Fibroblast of skin of scalp (primary cell): Measurements from ENCODE around the gene BCL2.

Experiments used
- DNase-seq: peaks from one replicate; pipeline ENCODE4 v3.0.0-alpha.2; 2013

BCL2 gene

DNA sequence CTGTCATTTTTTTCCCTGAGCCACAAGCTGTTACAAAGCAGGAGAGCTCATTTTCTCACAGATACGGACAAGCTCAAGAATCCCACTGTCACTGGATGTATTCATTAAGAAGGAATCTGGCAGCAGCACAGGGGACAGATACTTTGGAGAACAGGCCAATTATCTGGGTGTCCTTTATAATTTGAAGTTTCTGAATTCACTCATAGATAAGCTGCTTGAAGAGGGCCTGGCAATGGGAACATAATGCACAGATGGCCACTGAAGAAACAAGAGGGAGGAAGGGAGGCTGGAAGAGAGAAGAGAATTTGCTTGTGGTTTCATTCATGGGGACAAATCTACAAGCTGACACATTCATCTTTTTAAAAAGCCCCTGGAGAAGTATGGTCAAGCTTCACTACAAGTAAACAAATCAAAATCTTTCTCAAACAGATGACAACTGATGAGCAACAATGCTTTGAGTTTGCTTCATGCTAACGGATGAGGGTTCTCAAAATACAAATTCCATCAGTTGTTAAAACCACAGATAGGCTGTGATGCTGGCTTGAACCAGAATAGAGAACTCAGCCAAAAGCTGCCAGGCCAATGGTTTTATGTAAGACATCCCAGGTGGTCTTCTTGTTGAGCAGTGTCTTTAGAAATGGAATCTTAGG is 11.9 kb downstream of the BCL2 start:
- peak; percentile 57 for DNase-seq

DNA sequence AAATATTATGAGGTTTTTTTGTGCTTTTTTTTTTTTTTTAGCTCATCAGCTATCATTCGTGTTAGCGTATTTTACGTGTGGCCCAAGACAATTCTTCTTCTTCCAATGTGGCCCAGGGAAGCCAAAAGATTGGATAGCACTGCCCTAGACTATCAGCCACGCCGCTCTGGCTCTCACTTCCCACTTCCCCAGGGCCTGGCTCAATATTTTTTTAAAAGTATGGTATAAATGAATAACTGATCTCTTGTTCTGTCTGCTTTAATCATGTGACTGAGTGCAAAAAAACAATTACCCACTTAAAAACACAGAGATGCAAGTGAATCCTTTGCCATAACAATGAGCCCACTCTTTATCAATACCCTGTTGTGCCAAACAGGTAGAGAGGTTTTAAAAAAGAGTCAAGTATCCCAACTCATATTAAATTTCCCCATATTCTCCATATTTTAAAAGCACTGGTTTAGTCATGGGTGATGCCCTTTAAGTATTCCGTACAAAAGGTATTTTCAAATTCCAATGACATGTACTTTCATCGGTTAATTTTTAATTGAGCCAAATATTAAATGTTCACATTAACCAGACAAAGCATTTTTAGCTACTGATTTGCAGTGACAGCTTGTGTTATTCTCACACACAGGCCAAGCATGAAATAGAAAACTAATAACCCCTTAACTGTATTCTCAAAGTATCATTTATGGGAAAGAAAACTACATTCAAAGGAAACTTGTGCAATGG is 12.6 kb downstream of the BCL2 start:
- no peak for DNase-seq

DNA sequence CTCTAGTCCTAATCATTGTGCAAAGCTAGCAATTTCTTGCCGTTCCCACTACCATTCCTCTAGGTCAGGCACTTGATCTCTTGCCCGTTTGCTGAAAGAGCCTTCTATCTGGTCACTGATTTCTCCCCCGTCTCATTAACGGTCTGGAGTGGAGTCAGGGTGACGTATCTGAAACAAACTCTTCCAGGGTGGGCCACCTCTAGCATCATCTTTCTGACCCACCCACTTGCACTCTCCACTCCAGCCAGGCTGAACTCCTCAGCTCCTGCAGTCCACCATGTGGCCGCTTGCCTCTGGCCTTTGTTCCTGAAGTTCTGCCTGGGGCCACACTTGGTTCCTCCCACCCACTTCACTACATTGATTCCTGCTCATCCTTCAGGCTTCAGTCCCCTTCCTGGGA is 13.3 kb downstream of the BCL2 start:
- no peak for DNase-seq

DNA sequence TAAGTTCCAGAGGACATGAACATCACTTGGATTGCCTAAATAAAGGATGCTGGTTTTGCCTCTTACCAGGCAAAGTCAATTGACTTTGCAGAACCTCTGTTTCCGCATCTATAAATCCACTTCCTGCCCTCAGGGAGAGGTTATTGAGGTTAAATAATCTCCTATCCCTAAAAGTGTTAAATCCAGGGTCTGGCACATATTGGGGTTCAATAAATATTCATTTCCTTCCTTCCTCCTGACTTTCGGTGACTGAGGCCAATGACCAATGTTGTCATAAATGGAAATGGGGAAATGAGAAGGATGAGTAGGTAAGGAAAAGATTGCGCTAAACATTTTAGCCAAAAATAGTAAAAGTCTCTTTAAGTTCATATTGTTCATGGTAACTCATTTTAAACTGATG is 16.0 kb downstream of the BCL2 start:
- DNase-seq, result no peak

DNA sequence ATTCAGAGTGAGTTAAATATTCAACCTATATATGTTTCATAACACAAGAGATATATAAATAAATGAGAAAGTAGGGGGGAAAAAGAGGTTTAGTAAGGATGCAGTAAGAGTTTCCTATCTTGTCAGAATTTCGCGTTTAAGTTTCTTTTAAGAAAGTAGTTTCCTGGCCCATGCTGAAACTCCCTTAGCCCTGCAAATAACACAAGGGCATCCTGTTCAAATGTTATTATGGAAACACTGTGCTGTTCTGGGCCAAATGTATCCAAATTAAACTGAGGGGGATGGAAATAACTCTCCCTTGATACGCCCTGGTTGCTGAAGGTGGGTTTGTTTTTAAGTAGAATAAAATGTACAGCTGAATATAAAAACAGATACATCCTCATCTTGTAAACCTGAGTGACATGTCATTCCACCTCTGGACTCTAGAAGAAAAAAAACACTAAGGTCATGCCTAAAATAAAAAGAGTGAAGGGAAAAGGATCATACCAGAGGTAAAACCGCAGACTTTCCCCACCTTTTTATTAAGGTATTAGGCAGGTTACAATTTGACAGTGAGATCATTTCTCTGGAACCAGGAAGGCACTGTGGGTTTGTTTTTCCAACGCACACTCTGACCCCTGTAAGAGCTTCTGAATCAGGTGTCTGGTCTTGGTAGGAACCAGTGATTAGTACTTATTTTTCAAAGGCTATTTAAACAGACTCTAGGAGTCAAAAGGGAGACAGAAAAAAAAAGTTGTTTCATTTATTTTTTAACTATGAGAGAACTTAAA is 16.7 kb downstream of the BCL2 start:
- no peak for DNase-seq

DNA sequence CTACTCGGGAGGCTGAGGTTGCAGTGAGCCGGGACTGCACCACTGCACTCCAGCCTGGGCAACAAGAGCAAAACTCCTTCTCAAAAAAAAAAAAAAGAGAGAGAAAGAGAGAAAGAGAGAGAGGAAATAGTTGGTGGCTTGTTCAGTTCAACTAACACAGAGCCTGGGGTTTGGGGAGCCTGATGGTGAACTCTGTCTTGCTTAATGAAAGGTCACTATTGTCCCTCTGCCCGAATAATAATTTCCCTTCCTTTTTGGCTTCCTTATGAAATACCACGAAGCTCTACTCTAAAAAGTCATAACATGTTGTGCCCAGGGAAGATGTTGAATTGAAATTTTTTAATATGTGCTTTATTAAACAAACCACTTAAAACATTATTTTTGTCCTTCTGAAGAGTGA is 17.3 kb downstream of the BCL2 start:
- DNase-seq, result no peak

DNA sequence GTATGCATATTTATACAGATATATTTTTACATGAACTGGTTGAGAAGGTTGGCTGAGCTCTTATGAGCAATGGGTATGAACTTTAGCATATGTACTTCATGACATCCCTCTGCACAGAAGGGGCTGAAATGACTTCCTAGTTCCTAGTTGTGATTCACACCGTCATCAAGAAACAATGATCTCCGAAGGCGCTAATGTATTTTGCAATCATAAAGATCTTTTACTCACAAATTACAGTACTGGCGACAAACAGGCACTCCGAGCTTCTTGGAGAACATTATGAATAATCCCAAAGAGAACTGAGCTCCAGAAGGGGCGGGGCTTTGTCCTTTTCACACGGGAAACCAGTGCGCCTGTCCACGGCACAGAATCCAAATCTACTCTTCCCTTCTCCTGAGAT is 18.1 kb downstream of the BCL2 start:
- DNase-seq, result no peak

DNA sequence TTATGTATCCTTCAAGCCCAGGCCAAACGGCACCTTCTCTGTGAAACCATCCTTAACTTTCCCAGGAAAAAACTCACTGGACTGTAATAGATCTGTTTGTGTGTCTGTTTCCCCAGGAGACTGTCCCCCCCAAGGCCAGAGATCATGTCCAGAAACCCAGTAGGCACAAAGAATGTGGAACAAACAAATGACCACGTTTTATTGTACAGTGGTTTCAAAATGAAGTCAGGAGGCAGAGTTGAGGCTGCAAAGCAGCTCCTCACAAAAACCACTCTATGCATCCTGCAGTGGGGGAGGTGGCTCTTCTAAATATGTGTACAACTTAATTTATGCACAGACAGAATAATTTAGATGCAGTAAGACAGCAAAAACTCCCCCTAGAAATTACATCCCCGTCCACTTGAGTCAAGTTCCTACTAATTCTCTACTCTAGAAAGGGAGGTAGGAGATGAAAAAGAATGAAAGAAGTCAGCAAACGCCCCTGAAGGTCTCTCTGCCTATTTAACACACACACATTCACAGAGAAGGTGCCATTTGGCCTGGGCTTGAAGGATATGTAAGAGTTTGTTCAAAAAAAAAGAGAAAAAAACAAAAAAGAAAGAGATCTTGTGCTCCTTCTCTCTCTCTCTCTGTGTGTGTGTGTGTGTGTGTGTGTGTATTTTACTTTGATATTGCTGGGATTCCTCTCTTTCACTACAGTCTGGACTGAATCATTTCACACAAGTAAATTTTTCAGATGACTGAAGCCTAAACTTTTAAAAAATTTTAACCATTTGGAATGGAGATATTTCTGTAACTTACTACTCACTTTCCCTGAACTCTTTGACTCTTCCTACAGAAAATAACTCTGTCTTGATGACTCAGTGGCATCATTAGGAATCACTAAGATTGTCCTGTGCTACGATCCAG is 19.5 kb downstream of the BCL2 start:
- peak; percentile 73 for DNase-seq

DNA sequence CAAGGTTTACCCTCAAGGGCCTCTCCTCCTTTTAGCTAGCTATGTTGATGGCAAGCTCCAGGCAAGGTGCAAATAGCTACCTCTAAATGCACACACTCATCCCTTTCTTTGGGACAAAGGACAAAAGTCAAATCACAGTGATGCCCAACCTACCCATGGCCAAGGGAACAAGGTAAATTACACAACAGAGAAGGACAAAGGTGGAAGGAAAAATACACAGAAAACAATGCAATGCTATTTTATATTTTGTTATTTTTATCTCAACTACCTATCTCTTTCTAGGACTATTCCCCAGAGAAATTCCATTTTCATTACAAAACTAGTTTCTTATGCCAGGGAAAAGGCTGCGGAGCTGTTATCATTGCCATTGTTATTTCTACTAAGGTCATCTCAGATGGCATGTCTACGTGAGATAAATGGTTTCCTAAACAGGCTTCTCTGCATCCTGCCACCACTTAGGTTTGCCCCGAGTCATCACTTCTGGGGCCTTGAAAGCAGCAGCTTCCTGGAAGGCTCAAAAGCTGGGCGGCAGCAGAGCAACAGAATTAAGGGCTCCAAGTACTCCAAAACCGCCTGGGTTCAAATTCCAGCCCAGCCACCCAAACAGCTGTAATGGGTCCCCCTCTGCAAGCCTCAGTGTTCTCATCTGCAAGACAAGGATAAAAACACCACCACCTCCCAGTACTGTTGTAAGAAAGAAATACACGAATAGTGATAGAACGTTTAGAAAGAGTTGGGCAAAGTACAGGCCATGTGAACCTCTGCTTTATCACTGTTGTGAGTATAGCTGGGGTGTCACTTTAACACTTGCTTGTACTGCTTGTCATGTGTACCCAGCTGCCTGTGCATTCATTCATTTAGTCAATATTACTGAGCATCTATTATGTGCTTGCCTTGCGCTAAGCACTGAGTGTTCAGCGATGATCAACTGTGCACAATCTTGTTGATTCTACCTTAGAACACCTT is 20.9 kb downstream of the BCL2 start:
- no peak for DNase-seq

DNA sequence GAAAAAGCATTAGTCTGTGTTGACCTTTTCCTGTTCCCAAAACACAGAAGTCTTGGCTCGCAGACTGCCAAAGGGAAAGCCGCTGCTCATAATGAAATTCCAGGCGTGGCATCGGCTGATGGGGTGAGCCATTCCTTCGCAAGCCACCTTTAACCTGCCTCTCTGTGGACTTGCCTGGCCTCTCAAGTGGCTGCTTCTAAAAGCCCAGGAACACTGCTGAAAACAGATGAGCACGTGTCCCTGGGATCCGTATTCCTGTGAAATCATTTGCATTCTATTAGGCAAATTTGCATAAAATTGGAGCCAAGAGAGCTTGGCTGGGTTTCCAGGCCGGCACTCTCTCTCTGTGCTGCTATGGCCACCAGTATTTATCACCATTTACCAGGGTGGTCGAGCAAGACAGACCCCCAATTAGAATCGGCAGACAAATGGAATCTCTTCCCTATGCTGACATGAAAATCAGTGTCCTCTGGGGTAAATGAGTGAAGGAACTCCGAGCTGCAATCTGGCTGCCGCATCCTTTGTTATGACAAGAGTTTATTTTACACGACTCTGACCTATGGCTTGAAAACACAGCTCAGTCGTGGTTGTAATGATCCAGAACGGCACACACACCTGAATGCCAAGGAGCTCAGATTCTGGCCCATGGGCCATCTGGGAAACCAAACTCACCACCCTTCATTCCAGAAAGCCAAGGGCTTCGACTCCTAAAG is 21.7 kb downstream of the BCL2 start:
- no peak for DNase-seq

DNA sequence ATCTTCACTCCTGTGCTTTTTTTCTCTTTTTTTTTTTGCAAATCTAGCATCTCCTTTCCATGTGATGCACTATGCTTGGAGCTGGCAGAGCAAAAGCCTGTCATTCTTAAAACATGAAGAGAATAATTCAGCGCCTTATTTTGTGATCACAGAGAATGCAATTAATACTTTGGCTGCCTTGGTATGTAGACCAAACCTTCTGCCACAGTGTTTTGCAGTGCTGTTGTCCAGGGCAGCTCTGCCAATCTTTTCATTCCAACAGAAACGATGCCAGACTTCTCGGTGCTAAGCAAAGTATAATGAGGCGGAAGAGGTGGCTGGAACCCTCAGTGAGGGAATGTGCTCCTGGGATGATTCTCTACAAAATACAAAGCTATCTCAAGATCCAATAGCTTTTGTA is 25.6 kb downstream of the BCL2 start:
- no peak for DNase-seq

DNA sequence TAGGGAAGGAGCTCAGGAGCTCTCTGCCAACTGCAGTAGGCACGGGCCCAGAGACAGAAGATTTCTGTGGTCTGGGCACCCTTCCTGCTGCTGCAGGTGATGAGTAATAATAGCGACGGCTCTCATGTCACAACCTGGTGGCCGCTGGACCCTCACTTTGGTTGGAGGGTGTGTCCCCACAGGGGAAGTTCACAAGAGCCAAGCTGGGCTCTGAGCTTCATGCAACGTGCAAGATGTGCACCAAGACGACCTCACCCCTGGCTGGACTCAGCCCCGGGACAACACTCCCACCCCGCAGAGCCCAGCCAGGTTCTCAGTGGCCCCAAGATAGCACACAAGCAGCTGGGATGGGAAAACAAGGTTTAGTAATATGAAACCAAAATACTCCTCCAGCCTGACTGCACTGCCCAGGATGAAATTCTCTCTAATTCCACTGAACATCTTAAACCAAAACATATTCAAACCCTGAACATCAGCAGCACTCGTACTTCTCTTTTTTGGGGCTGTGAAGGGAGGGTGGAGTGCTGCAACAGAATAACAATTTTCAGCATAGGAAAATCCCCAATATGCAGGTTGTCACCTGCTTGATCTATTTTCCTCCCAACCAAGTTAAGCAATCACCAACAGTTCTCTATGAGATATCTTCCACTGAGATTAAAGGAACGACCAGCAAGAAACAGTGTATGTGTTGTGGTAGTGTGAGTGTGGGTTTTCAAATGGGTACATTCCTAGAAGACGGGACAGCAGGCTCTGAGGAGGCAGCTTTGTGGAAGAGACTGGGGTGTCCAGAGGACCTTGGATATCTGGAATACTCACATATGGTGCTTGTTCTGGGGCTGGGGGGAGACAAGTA is 26.5 kb downstream of the BCL2 start:
- no peak for DNase-seq

DNA sequence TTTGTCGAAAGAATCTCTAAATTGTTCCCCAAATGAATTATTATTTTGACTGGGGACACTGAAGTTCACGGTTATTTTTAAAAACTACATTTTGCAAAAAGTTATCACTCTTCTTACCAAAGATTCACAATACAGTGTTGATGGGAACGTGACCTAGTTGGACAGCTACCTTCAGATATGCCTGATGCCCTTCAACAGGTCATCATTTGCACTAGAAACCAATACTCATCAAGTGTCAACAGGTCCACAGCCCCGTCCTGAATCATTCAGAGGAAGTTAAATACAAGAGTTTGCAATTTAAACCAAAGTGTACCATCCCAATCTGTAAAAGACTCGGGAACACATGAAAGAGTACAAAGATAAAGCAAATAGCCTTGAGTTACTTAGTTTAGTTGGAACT is 28.3 kb downstream of the BCL2 start:
- no peak for DNase-seq

DNA sequence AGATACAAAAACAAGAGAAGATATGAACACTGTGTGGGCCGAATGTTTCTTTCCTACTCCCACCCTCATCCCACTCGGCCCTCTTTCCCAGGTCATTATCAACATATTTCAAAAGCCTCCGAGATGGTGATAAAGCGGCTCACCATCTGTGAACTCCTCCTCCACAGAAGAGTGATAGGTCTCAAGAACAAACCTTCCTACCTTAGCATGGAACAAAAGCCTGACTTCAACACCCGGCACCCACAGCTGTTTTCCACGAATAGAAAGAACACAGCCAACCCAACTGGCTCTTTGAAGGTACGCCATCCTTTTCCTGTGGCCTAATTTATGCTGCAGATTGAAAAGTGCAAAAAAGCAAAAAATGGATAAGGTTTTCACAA is 28.8 kb downstream of the BCL2 start:
- DNase-seq, result no peak

DNA sequence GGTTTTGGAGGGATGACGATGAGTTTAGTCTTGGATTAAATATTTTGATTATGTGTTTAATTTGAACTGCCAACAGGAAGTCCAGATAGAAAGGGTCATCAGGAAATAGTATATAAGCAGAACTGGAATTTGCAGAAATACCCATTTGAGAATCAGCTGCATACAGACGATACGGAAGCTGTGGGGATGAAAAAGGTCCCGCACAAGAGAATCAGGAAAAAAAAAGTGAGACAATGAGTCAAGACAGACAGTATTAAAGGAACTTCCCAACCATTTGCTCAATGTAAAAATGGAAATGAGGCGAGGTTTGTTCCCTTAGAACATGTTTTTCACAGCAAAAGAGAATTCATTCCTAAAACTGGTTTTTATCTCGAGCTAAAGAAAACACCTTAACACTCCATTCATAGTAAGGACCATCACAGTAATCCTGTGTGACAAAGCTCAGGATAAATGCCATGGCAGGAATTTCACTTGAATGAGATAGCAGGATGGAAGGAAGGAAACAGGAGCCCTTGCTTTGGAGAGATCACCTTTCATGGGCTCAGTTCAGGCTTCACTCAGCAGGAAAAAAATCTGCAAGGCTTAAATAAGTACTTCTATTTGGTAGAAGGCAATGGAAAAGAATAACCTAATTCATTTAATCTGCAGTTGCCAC is 29.3 kb downstream of the BCL2 start:
- no peak for DNase-seq

DNA sequence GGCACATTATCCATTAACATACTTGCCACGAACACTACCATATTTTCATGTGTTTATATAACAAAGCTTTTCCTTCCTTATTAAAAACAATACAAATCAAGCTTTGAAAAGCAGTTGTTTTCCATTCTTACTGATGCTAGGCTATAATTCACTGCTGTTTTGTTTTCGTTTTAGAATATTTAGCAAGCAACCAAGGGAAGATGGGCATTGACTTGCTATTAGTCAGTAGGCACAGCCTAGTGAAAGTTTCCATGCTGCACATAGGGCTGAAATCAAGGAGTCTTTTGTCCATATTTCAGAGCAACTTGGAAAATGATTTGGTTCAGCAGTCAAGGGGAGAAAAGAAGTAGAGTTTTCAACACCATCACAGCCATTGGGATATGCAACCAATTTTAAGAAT is 31.3 kb downstream of the BCL2 start:
- no peak for DNase-seq

DNA sequence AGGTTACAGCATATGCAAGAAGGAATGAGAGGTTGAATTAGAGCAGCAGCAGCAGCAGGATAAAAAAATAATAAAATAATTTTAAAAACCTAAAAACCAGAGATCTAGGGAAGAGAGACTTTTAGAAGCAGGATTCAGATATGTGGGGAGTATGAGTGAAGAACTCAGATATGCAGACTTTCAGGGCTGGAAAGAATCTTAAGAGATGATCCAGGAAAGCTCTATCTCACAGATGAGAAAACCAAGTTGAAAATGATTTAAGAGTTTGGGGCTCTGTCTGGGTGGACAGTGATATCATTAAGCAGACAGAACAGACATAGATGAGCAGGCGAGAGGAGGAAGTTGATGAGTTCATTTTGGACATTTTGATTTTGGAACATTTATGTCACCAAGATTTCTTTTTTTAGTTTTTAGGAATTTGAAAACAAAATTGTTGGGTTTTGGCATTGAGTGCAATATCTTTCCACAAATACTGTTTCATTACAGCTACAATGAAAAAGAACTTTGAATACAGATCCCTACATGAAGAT is 31.8 kb downstream of the BCL2 start:
- no peak for DNase-seq

DNA sequence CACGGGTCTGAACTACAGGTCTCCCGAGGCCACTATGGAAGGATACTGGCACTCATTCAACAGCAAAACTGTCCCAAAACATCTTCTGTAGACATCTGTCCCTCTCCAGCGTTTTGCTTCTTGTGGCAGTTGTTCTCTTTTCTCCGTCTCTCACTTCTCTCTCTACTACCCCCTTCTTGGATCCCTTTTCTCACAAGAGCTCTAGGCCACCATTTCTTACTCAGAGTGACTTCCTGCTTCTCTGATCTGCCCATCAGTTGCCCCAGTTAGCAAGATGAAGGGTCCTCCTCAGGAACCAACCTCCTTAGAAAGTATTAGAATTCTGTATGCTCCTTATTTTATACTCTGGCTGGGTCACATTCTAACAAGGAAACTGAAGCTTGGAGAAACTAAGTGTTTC is 32.6 kb downstream of the BCL2 start:
- DNase-seq, result no peak
